Eye (tissue), 1 donor: ENCODE results near the gene TBC1D23.
"Not testable (repeated sequence)": the region's sequence is repeated elsewhere in the genome, so short reads cannot be mapped to it uniquely, and the experiment has no call there.

Experiments used
- DNase-seq: peaks from one replicate; pipeline ENCODE4 v3.0.0-alpha.2; 2015

Gene TBC1D23

DNA sequence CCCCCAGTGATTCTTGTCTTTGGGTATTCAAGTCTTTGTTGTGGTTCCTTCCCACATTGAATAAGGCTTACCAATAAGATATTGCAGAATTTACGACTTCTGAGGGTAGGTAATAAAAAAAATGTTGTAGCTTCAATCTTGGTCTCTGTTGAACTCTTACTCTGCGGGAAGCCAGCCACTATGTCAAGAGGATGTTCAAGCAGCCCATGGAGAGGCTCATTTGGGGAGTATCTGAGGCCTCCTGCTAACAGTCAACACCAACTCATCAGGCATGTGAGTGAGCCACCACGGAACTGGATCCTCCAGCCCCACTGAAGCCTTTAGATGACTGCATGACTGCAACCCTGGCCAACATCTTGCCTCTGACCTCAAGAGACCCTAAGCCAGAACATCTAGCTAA lies 3.2 kb upstream of the TBC1D23 start:
- no peak for DNase-seq

DNA sequence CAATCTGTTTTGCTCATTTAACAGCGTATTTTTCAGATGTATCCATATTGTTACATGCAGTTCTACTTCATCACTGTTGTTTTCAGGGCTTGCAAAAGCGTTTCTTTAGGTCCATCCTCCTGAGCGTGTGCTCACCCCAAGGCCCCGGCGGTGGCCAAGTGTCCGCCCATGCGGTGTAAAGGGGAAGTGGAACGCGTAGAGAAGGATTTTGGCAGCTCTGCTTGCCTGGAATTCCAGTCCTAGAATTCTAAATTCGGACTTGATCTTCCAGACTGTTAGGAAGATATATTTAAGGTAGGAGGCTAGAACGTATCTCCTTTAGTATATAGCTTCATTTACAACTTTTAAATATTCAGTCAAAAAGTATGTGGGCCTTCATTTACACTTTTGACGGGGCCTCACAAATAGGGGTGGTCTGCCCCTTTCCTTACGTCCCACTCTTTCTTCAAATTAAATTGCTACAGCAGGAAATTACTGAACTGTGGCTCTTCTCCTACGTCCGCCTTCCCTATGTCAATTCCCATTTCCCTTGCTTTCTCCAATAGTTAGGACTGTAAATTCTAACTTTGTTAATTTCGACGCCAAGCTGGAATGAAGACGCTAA lies 609 bp upstream of the TBC1D23 start:
- DNase-seq: peak; percentile 85

DNA sequence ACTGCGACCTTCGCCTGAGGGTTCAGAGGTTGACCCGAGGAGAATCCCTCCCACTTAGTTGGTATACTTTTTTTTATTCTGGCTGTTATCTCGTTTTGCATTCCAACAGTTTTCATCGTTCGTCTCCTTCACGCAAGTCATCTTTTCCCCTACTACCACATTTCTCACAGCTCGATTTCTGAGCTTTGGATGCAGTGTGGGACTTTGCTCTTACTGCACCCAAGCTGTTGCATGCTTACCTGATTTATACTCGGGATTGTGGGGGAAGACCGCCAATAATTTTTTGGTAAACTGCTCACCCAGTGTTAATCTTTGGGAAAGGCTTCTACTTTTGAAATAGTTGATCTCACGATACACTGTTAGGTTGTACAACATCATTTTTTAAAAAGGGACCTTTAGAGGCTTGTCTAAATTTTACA lies 702 bp downstream of the TBC1D23 start:
- DNase-seq: no peak

DNA sequence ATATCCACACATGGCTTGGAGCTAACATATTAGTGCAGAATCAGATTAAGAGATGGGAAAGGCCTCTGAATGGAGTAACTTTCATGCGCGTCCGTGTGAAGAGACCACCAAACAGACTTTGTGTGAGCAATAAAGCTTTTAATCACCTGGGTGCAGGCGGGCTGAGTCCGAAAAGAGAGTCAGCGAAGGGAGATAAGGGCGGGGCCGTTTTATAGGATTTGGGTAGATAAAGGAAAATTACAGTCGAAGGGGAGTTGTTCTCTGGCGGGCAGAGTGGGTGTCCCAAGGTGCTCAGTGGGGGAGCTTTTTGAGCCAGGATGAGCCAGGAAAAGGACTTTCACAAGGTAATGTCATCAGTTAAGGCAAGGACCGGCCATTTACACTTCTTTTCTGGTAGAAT lies 2.1 kb downstream of the TBC1D23 start:
- DNase-seq: not testable (repeated sequence)

DNA sequence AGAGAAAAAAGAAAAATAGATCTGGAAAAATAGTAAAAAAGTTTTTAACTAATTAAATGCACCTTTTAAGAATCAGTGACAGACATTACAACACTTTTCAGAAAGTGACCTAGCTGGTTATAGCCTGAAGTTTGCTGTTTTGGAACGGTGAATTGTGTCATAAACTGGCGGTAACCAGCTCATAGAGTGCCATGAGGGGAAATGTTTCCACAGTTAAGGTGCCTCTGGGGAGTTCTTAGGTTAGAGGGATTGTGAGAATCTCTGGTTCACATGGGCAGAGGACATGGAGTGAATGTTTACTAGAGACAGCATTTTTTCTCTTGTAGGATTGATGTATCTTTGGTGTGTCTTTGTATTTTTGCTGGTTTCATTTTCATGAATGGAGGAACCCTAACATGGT lies 2.8 kb downstream of the TBC1D23 start:
- DNase-seq: no peak

DNA sequence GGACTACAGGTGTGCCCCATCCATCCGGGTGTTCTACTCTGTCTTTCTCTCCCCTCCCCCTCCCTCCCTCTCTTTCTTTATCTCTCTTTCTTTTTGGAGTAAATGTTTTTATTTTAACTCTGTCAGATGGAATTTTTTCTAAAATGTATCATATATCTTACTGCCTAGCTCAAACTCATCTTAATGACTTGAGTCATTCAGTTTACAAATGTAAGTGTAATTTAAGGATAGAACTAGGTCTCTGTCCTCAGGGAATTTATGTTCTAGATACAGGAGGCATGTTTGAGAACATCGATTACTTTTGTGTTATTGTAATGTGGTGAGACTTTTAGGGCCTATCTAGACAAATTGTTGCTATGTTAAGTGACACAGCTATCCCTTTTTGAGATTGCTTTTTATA lies 3.5 kb downstream of the TBC1D23 start:
- no peak for DNase-seq

DNA sequence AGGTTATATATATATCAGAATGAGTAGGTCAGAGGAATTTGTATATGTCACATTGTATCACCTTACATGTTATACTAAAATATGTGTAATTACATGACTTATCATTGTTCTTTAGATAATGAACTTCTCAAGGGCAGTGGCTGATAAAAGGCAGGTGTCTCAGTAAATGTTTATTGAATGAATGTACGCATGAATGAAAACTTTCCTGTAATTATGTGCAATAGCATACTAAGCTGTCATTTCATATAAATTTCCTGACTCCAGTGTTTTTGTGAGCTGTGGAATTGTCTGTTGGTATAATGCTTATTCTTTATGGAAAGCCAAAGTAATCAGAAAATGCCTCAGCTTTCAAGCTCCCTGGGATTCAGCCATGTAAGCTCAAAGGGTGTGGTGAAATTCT lies 4.2 kb downstream of the TBC1D23 start:
- DNase-seq: peak; percentile 18

DNA sequence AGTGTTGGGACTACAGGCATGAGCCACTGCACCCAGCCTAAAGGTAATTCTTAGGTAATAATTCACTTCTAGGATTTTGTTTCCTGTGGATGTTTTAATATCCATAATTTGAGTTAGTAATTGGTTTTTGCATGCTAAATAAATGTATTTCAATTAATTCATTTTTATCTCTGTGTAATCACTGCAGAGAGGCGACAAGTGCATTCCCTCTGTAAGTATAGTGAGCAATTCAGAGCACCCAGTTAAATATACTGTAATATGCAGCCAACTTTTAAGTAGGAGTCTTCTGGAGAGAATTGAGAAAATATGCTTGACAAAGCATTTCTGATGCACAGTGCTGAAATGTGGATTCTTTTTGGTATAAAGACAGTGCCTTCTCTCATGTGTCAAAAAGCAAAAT lies 5.7 kb downstream of the TBC1D23 start:
- no peak for DNase-seq

DNA sequence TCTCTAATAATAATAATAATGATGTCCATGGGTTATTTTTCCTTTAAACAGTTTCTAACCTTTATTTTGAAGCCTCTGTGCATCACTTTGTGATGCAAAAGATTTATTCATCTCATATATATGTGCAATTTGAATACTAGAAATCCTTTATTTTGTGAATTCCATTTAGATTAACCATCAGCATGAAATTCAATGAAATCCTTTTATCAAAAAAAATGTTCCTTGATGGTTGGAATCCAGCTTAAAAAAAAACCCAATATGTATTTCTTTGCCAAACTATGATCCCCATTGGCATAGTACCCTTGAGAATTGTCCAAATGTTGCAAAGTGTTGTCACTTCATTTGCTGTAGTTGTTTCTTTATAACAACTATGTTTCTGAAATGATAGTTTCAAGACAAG lies 7.4 kb downstream of the TBC1D23 start:
- DNase-seq: no peak

DNA sequence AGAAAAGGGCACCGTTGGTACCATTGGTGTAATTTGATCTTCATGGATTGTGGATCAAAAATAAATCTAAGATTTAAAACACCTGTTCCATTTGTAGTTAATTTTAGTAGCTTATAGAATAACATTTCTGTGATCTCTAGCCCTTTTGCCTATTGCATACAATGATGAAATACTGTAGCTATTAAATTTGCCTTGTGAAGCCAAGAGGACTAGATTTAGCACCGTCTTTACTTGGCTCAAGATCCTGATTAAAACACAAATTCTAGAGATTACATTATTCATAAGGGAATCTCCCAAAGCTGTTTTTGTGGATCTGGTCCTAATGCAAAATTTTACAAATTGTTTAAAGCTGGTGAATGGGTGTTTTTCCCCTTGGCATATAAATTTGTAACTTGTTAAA lies 8.2 kb downstream of the TBC1D23 start:
- no peak for DNase-seq

DNA sequence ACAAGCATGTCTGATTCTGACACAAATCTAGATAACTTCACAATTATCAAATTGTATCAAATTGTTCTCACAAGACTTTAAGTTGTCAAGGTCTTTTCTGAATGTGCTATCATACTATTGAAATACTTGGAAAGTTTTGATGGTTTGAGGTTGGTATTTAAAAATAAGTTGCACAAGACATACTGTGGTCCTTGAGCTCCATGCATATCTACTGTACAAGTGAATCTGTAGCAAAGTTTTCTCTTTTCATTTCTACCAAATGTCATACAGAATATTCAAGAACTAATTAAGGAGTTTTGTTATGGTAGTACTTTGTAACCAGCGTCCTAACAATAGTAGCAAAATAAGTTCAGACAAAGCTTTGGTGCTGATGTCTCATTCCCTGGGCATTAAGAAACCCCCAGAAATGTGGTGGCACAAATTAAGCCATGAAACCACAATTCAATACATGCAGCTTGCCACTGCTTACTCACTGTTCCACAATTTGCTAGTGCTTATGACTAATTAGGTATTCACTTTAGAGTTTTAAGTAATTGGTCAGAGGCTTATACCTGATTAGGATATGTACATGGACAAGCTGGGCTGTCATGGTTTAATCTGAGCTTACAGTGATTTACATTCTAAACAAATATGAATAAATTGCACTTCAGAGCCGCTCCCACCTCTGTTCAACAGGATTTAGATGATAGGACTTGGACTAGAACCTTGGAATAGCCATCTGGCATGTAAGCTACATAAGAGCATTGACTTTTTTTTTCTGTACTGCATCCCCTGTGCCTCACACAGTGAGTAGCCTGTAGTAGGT lies 8.8 kb downstream of the TBC1D23 start:
- peak; percentile 26 for DNase-seq

DNA sequence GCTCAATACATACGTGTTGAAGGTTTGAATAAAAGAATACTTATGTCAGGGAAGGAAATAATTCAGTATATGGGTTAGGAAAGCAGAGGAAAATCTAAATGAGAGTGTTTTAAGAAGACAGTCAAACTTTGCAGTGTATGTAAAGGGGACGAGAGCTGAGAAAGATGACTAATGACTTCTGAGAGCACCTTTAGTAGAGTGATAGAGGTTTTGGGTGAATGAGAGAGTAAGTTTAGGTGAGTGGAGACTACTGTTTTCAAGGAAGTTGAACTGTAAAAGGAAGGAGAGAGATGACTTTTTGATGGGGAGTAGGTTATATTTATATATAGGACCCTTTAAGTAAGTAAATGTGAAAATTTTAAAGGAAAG lies 9.4 kb downstream of the TBC1D23 start:
- DNase-seq: no peak

DNA sequence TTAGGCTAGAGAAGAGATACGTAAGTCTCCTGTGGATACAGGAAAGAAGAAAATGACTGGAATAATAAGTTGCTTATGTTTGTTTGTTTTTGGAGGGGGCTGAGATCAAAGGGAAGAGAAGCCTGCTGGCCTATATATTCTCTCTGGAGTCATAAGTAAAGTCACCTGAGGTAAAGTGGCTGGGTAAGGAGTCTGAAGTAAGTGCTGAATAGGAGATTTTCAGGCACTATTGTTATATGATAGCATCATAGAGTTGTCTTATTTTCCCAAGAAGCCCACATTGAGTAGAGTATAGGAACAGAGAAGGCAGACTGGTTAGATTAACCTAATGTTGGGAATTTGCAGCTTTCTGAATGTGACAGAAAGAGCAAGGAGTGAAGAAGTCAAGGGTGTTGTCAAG lies 10.7 kb downstream of the TBC1D23 start:
- DNase-seq: no peak

DNA sequence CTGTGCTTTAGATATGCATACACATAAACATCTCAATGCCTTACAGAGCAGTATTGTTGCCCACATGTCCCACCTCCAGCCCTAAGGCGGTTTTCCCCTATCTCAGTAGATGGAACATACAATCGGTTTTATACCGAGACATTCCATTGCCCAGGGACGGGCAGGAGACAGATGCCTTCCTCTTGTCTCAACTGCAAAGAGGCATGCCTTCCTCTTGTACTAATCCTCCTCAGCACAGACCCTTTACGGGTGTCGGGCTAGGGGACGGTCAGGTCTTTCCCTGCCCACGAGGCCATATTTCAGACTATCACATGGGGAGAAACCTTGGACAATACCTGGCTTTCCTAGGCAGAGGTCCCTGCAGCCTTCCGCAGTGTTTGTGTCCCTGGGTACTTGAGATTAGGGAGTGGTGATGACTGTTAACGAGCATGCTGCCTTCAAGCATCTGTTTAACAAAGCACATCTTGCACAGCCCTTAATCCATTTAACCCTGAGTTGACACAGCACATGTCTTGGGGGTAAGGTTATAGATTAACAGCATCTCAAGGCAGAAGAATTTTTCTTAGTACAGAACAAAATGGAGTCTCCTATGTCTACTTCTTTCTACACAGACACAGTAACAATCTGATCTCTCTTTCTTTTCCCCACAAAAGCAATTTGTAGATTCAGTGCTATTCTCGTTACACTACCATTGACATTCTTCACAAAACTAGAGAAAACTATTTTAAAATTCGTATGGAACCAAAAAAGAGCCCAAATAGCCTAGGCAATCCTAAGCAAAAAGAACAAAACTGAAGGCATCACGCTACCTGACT lies 12.2 kb downstream of the TBC1D23 start:
- DNase-seq: not testable (repeated sequence)

DNA sequence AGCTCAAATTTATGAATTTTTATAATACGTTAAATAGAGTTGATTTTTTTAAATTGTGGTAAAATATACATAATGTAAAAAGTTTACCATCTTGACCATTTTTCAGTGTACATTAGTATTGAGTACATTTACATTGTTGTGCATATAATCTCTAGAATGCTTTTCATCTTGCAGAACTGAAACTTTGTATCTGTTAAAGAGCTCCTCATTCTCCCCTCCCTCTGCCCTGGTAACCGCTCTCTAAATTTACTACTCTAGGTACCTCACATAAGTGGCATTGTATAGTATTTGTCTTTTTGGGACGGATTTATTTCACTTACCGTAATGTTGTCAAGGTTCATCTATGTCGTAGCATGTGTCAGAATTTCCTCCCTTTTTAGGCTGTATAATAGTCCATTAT lies 13.6 kb downstream of the TBC1D23 start:
- no peak for DNase-seq

DNA sequence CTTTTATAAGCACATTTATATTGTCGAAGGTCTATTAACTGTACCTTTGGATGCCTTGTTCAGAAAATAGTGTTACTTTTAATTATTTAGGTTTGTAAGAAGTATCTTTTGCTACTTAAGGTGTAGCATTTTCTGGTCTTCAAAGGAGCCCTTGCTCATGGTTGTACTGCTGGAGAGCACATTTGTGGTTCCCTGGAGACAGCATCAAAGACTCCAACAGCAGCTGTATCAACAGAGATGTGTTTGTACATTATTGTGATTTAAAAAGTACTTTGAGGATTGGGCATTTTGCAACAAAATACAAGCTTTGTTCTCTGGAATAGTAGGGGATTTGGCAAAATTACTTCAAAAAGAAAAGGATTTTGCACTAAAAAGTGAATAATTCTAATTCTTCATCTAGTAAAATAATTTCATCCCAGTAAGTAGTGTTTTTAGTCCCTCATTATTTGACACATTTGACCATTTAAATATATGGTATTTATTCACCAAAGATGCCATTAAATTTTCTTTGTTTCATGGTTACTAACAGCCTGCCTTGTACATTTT lies 16.5 kb downstream of the TBC1D23 start:
- DNase-seq: peak; percentile 15

DNA sequence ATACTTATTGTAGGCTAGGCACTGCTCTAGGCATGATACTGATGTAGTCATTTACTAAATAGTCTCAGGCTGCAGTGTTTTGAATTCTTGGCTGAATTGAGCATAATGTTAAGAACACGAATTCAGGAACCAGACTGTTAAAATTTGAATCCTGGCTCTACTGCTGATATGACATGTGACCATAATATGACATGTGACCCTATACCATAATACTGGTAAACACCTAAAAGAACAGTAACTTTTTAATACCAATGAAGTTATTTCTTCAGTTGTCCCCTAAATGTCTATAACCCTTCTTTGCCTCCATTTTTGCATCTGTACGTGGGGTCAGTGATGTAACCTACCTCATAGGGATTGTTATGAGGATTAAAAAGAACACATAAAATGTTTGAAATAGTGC lies 18.1 kb downstream of the TBC1D23 start:
- DNase-seq: no peak

DNA sequence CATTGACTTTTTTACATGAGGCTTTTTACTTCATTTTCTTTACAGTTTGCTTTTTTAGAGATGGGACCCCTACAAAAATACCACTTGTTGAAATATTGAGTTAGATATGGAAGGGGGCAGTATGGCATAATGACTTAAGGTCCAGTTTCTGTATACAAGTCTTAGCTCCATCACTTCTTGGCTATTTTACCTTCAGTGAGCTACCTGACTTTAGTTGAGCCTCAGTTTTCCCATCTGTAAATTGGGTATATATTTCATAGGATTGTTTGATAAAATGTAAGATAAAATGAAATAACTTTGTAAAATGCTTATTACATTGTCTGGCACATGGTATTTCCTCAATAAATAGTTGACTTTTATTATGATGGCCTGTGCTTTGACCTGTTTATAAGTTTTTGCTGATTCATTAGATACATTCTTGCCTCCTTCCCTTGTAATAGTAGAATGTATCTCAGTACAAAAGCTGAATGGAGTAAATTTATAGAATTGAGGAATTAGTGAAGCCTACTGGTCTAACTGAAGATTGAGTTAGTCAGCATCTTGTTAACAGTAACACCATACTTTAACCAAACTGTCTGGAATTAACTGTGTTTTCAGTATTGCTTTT lies 27.6 kb downstream of the TBC1D23 start:
- no peak for DNase-seq

DNA sequence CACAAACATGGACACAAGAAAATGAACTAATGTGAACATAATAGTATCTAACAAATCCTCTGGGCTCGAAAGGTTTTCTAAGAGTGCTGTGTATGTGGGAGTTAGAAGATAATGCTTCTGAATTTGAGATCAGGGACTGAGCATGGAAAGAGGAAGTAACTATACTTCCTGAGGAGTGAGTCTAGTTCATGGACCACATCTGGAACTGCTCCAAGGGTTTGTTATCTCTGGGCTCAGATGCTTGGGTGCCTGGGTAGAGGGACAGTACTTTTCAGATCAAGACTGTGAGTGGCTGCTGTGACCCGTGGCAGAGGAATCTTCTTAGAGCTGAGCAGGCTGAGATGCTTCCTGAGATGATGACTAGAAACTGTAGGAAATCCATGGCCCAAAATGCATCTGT lies 28.5 kb downstream of the TBC1D23 start:
- DNase-seq: no peak

DNA sequence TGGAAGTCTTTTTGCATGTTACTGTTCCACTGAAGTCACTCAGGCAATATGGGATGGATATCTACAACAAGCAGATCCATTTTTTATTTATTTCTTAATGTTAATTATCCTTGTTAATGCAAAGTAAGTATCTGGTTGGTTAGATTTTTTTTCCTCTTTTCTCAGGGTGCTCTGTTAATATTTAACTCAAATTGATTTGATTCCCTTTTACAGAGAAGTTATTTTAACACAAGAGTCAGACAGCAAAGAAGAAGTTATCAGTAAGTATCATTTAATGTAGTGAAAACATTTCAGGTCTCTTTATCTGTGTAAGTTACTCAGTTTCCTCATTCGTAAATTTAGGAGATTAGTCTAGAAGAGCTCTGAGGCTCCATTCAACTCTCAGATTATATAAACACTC lies 34.3 kb downstream of the TBC1D23 start:
- DNase-seq: no peak

DNA sequence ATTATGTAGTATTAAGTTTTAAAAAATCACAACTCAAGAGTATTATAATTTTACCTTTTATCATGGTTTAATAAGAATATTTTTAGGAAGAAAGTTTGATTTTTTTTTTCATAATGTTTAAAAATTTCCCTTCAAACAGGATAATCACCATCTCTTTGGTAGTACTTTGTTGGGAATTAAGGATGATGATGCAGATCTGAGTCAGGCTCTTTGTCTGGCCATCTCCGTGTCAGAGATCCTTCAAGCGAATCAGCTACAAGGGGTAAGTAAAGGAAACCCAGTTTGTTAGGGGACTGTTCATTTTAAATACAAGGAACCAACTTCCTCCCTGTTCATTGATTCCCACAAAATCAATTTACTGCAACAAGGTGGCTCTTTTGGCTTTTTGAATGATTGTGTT lies 37.0 kb downstream of the TBC1D23 start:
- no peak for DNase-seq

DNA sequence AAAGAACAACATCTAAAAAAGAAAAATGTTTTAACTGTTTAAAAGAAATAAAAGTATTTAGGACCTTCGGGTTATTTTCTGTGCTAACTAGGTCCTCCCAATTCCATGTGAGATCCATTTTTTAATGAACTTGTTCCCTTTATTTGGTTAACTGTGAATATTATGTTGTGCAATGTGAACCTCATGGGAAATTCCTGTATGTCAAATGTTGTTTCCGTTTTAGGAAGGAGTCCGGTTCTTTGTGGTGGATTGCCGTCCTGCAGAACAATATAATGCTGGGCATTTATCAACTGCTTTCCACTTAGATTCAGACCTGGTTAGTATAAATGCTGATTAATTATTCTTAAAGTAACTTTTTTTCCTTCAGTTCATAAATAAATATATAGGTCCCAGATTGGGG lies 38.2 kb downstream of the TBC1D23 start:
- no peak for DNase-seq

DNA sequence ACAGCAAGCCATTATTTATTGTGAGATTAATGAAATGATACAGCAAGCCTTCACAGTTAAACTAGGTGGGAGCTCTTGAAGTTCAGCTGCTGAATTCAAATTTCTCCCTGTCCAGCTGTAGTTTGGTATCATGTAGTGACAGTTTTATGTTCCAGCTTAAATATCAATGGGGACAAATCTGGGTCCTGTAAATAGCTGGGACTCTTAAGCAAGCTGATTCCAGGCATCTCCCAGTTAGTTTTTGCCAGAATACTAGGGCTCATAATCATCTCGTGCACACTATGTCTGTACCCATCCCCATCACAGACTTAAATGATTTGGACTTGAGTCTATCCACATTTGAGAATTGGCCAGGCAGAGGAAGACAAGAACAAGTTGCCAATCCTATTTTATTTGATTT lies 45.9 kb downstream of the TBC1D23 start:
- no peak for DNase-seq
